NCI-H1694 treated with DMSO at 0.1 percent for 48 hours (cell line): ENCODE data around the gene TSPO2.
"Not testable (repeated sequence)": the region's sequence is repeated elsewhere in the genome, so short reads cannot be mapped to it uniquely, and the experiment has no call there.

Experiments
- DNase-seq: peaks from one replicate; lab custom pipeline; 2025; lab: John Stamatoyannopoulos, UW

TSPO2 gene

GRCh38 chr6:41042226-41043055 lies at the start of gene TSPO2:
TSS of gene TSPO2 (plus strand) at chr6:41042467. CDS start at chr6:41042986, 519 bp downstream.
- DNase-seq = no peak

- DNase-seq = no peak
Observed at GRCh38 chr6:40992746-40993145, 49.5 kb upstream of the TSPO2 start.

GRCh38 chr6:40996591-40997233 lies 45.6 kb upstream of the TSPO2 start:
- DNase-seq = no peak

- no peak for DNase-seq
Observed at GRCh38 chr6:40997234-40997957, 44.9 kb upstream of the TSPO2 start.

GRCh38 chr6:40998661-40999060 lies 43.6 kb upstream of the TSPO2 start:
- DNase-seq = no peak

GRCh38 chr6:40999569-40999968 lies 42.7 kb upstream of the TSPO2 start:
- no peak for DNase-seq

GRCh38 chr6:41000248-41000647 lies 42.0 kb upstream of the TSPO2 start:
- no peak for DNase-seq

- DNase-seq = no peak
Observed at GRCh38 chr6:41002168-41002567, 40.1 kb upstream of the TSPO2 start.

GRCh38 chr6:41006217-41006616 lies 36.0 kb upstream of the TSPO2 start:
- peak; percentile 26 for DNase-seq

- DNase-seq = not testable (repeated sequence)
Observed at GRCh38 chr6:41006980-41007379, 35.3 kb upstream of the TSPO2 start.

- no peak for DNase-seq
Observed at GRCh38 chr6:41008011-41008410, 34.3 kb upstream of the TSPO2 start.

- no peak for DNase-seq
Observed at GRCh38 chr6:41009669-41010068, 32.6 kb upstream of the TSPO2 start.

- no peak for DNase-seq
Observed at GRCh38 chr6:41011673-41012072, 30.6 kb upstream of the TSPO2 start.

- DNase-seq = no peak
Observed at GRCh38 chr6:41013466-41014153, 28.7 kb upstream of the TSPO2 start.

- DNase-seq = no peak
Observed at GRCh38 chr6:41014780-41015179, 27.5 kb upstream of the TSPO2 start.

- not testable (repeated sequence) for DNase-seq
Observed at GRCh38 chr6:41015860-41016259, 26.4 kb upstream of the TSPO2 start.

- no peak for DNase-seq
Observed at GRCh38 chr6:41017663-41018062, 24.6 kb upstream of the TSPO2 start.

- no peak for DNase-seq
Observed at GRCh38 chr6:41021832-41022231, 20.4 kb upstream of the TSPO2 start.

- no peak for DNase-seq
Observed at GRCh38 chr6:41022294-41022693, 20.0 kb upstream of the TSPO2 start.

GRCh38 chr6:41023114-41023513 lies 19.2 kb upstream of the TSPO2 start:
- no peak for DNase-seq

- no peak for DNase-seq
Observed at GRCh38 chr6:41025966-41026530, 16.2 kb upstream of the TSPO2 start.

GRCh38 chr6:41027241-41027640 lies 15.0 kb upstream of the TSPO2 start:
- DNase-seq = no peak
